HepG2 (cell line): ENCODE measurements around the gene ZNF670. TPM values are rescaled to one million over a fixed set of nuclear protein-coding genes. Genes with fewer than 3 reads are reported as not detected.

ENCODE experiments used
- ESRRA ChIP-seq: sonication (generic); formaldehyde crosslinking; IDR thresholded peaks from 2 replicates; pipeline ENCODE4 v1.5.1; 2020; ENCODE audit warnings: mild to moderate bottlenecking, low read depth, missing genetic modification reagents
- HDAC2 ChIP-seq: sonication (generic); formaldehyde crosslinking; IDR thresholded peaks from 2 replicates; pipeline ENCODE4 v1.4.0; 2020; ENCODE audit warnings: missing genetic modification reagents
- HOXA7 ChIP-seq: sonication (generic); formaldehyde crosslinking; IDR thresholded peaks from 2 replicates; pipeline ENCODE4 v1.8.1; 2022; ENCODE audit warnings: mild to moderate bottlenecking, missing genetic modification reagents, moderate library complexity
- IKZF1 ChIP-seq: fragments of 450-650 bp; IDR thresholded peaks from 2 replicates; pipeline ENCODE4 v1.7.1; 2016
- MIER3 ChIP-seq: IDR thresholded peaks from 2 replicates; pipeline ENCODE4 v1.6.1; 2016; ENCODE audit warnings: missing compliant biosample characterization, borderline replicate concordance
- MZF1 ChIP-seq: sonication (generic); formaldehyde crosslinking; IDR thresholded peaks from 2 replicates; pipeline ENCODE4 v1.8.1; 2023; ENCODE audit warnings: mild to moderate bottlenecking, missing genetic modification reagents, borderline replicate concordance
- NCOA1 ChIP-seq: sonication (generic); formaldehyde crosslinking; IDR thresholded peaks from 2 replicates; pipeline ENCODE4 v1.9.0; 2021; ENCODE audit warnings: missing genetic modification reagents
- PCBP1 ChIP-seq: fragments of 200-400 bp; formaldehyde crosslinking; IDR thresholded peaks from 2 replicates; pipeline ENCODE4 v1.6.1; 2017; ENCODE audit warnings: mild to moderate bottlenecking, low read depth, low read length, borderline replicate concordance
- SALL2 ChIP-seq: sonication (generic); formaldehyde crosslinking; IDR thresholded peaks from 2 replicates; pipeline ENCODE4 v1.8.1; 2023; ENCODE audit warnings: mild to moderate bottlenecking, missing genetic modification reagents, inconsistent platforms
- STAT5B ChIP-seq: sonication (generic); formaldehyde crosslinking; IDR thresholded peaks from 2 replicates; pipeline ENCODE4 v1.4.0; 2020; ENCODE audit warnings: missing genetic modification reagents
- TEAD2 ChIP-seq: sonication (generic); formaldehyde crosslinking; IDR thresholded peaks from 2 replicates; pipeline ENCODE4 v1.9.0; 2021; ENCODE audit warnings: missing genetic modification reagents
- ZFP1 ChIP-seq: IDR thresholded peaks from 2 replicates; pipeline ENCODE4 v1.6.1; 2016
- ZNF672 ChIP-seq: sonication (generic); formaldehyde crosslinking; IDR thresholded peaks from 2 replicates; pipeline ENCODE4 v1.8.1; 2022; ENCODE audit warnings: missing genetic modification reagents
- polyA plus RNA-seq, 8 experiments: library from polyadenylated mRNA; depleted of rRNA in 3 of 8; stranded (reverse) in 7 of 8; unstranded in 1 of 8; fragments of >200 nt; fragmentation: Illumina TruSeq in 4 of 8; extraction: Trizol in 4 of 8; gene quantifications; 2 replicates each; pipeline versions ENCODE4 v1.2.1 to v1.2.3, GENCODE V29; 2011 to 2016; ENCODE audit warnings: low read depth in 4 of 8, missing spikeins in 1 of 8, mixed read lengths in 1 of 8; ENCODE audit not compliant: insufficient read depth in 1 of 8
- total RNA-seq, 5 experiments: library from RNA; depleted of rRNA; stranded (reverse); fragments of >200 nt; fragmentation: Illumina TruSeq; extraction: Trizol; gene quantifications; 2 replicates each; pipeline ENCODE4 v1.2.3, GENCODE V29; 2016; ENCODE audit warnings: low read depth in 1 of 5
- TF ChIP-seq, protein P1 (sequence below): IDR thresholded peaks from 2 replicates; pipeline ENCODE4 v1.6.1; 2016; ENCODE audit warnings: missing compliant biosample characterization, missing genetic modification reagents, borderline replicate concordance
- TF ChIP-seq, protein P2 (sequence below): sonication (generic); formaldehyde crosslinking; IDR thresholded peaks from 2 replicates; pipeline ENCODE4 v1.4.0; 2020; ENCODE audit warnings: mild to moderate bottlenecking, low read depth, missing genetic modification reagents
- TF ChIP-seq, protein P3 (sequence below): sonication (generic); formaldehyde crosslinking; IDR thresholded peaks from 2 replicates; pipeline ENCODE4 v1.4.0; 2020; ENCODE audit warnings: low read depth, mild to moderate bottlenecking, missing genetic modification reagents
- TF ChIP-seq, protein P4 (sequence below): sonication (generic); formaldehyde crosslinking; IDR thresholded peaks from 2 replicates; pipeline ENCODE4 v1.4.0; 2020; ENCODE audit warnings: missing genetic modification reagents
- TF ChIP-seq, protein P5 (sequence below), 2 experiments: sonication (generic) in 1 of 2; formaldehyde crosslinking in 1 of 2; IDR thresholded peaks; 2 replicates each; pipeline versions ENCODE4 v1.5.1 to v1.6.1; 2011 to 2020; ENCODE audit warnings: borderline replicate concordance in 1 of 2, low read depth in 1 of 2, low read length in 1 of 2, mild to moderate bottlenecking in 1 of 2, missing genetic modification reagents in 1 of 2, moderate library complexity in 1 of 2
- TF ChIP-seq, protein P6 (sequence below): sonication (generic); formaldehyde crosslinking; conservative IDR thresholded peaks from 2 replicates; pipeline ENCODE4 v1.5.0; 2020; ENCODE audit warnings: missing genetic modification reagents

ZNF670 gene
- total and polyA plus RNA-seq, 2 of the 13 experiments (the other 11 are each of a cell fraction or from before 2014, with no cell fraction given): 4.2 to 10.9 TPM

DNA sequence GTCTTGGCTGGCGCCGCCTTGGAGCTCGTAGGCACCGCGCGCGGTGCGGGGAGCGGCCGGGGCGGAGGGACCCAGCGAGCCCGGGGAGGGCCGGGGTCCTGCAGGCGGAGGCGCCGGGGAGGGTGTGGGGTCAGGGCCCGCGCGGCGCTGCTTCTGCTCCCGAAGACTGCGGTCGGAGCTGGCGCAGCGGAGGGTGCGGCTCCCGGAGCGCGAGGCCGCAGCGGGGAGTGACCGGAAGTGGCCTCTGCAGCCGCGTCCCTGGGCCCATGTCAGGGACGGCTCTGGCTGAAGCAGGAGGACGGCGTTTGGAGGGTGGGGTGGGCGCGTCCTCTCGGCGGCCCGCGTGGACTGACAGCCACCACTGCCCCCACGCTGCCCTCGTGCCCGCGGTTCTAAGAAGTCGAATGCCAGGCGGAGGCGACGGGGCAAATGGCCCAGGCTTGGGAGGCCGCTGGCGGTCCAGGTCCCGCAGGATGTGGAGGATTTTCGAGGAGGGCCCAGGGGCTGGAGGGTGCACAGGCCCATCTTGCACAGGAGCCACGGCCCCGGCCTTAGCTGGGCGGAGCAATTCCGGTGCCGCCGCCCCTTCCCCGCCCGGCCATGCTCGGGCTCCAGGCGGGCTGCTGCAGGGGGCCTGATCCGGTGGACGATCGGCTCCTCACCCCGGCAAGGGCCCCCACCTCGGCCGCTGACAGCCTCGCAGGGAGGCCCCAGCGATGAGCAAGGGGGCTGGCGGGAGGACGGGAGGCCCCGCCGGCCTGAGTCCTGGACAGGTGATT is 33.3 kb upstream of the ZNF670 start (continued):
- TF ChIP-seq, protein P1, sequence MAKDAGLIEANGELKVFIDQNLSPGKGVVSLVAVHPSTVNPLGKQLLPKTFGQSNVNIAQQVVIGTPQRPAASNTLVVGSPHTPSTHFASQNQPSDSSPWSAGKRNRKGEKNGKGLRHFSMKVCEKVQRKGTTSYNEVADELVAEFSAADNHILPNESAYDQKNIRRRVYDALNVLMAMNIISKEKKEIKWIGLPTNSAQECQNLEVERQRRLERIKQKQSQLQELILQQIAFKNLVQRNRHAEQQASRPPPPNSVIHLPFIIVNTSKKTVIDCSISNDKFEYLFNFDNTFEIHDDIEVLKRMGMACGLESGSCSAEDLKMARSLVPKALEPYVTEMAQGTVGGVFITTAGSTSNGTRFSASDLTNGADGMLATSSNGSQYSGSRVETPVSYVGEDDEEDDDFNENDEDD (CRISPR knock-in tag): peak; percentile 41; the same call in 1 of the 2 replicates
- TF ChIP-seq NCOA1 (no peak), MIER3 (CRISPR knock-in tag) (no peak), MZF1 (CRISPR knock-in tag) (0 out of 2 replicates have a peak, but pooled peaks have one; percentile 53), ZFP1 (CRISPR knock-in tag) (peak; percentile 53; the same call in 1 of the 2 replicates), HOXA7 (CRISPR knock-in tag) (no peak), SALL2 (CRISPR knock-in tag) (0 out of 2 replicates have a peak, but pooled peaks have one; percentile 18), STAT5B (CRISPR knock-in tag) (no peak), IKZF1 (no peak), HDAC2 (CRISPR knock-in tag) (peak; percentile 77), PCBP1 (0 out of 2 replicates have a peak, but pooled peaks have one; percentile 49), ESRRA (CRISPR knock-in tag) (no peak), ZNF672 (no peak), TEAD2 (CRISPR knock-in tag) (no peak)
- TF ChIP-seq, protein P2, sequence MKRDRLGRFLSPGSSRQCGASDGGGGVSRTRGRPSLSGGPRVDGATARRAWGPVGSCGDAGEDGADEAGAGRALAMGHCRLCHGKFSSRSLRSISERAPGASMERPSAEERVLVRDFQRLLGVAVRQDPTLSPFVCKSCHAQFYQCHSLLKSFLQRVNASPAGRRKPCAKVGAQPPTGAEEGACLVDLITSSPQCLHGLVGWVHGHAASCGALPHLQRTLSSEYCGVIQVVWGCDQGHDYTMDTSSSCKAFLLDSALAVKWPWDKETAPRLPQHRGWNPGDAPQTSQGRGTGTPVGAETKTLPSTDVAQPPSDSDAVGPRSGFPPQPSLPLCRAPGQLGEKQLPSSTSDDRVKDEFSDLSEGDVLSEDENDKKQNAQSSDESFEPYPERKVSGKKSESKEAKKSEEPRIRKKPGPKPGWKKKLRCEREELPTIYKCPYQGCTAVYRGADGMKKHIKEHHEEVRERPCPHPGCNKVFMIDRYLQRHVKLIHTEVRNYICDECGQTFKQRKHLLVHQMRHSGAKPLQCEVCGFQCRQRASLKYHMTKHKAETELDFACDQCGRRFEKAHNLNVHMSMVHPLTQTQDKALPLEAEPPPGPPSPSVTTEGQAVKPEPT (CRISPR knock-in tag): 0 out of 2 replicates have a peak, but pooled peaks have one; percentile 38
- TF ChIP-seq, protein P3, sequence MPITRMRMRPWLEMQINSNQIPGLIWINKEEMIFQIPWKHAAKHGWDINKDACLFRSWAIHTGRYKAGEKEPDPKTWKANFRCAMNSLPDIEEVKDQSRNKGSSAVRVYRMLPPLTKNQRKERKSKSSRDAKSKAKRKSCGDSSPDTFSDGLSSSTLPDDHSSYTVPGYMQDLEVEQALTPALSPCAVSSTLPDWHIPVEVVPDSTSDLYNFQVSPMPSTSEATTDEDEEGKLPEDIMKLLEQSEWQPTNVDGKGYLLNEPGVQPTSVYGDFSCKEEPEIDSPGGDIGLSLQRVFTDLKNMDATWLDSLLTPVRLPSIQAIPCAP: no peak
- TF ChIP-seq, protein P4, sequence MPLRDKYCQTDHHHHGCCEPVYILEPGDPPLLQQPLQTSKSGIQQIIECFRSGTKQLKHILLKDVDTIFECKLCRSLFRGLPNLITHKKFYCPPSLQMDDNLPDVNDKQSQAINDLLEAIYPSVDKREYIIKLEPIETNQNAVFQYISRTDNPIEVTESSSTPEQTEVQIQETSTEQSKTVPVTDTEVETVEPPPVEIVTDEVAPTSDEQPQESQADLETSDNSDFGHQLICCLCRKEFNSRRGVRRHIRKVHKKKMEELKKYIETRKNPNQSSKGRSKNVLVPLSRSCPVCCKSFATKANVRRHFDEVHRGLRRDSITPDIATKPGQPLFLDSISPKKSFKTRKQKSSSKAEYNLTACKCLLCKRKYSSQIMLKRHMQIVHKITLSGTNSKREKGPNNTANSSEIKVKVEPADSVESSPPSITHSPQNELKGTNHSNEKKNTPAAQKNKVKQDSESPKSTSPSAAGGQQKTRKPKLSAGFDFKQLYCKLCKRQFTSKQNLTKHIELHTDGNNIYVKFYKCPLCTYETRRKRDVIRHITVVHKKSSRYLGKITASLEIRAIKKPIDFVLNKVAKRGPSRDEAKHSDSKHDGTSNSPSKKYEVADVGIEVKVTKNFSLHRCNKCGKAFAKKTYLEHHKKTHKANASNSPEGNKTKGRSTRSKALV (CRISPR knock-in tag): 0 out of 2 replicates have a peak, but pooled peaks have one; percentile 1
- TF ChIP-seq, protein P5, sequence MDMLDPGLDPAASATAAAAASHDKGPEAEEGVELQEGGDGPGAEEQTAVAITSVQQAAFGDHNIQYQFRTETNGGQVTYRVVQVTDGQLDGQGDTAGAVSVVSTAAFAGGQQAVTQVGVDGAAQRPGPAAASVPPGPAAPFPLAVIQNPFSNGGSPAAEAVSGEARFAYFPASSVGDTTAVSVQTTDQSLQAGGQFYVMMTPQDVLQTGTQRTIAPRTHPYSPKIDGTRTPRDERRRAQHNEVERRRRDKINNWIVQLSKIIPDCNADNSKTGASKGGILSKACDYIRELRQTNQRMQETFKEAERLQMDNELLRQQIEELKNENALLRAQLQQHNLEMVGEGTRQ (IDR thresholded peaks at IDR 0.05; ENCODE audit: low read depth, low read length): no peak
- TF ChIP-seq, protein P5 (CRISPR knock-in tag; IDR thresholded peaks at IDR 0.05; ENCODE audit: borderline replicate concordance): peak; percentile 37; the same call in 1 of the 2 replicates
- TF ChIP-seq, protein P6, sequence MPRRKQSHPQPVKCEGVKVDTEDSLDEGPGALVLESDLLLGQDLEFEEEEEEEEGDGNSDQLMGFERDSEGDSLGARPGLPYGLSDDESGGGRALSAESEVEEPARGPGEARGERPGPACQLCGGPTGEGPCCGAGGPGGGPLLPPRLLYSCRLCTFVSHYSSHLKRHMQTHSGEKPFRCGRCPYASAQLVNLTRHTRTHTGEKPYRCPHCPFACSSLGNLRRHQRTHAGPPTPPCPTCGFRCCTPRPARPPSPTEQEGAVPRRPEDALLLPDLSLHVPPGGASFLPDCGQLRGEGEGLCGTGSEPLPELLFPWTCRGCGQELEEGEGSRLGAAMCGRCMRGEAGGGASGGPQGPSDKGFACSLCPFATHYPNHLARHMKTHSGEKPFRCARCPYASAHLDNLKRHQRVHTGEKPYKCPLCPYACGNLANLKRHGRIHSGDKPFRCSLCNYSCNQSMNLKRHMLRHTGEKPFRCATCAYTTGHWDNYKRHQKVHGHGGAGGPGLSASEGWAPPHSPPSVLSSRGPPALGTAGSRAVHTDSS (CRISPR knock-in tag): no peak
